Measurements from ENCODE around the gene IQSEC1. TPM values are rescaled to one million over a fixed set of nuclear protein-coding genes. Genes with fewer than 3 reads are reported as not detected.

Gene IQSEC1
- total and polyA plus RNA-seq, 9 of the 15 experiments (the other 6 are each of a cell fraction or from before 2014, with no cell fraction given): 0.56 to 39.0 (median 6.8) TPM

GRCh38 chr3:13002398-13003124 is 70.7 kb downstream of the IQSEC1 start (continued):
- TF ChIP-seq ZNF655 (CRISPR knock-in tag; IDR thresholded peaks at IDR 0.05): no peak
- no peak for TF ChIP-seq NEUROD1 (IDR thresholded peaks at IDR 0.05; ENCODE audit: borderline replicate concordance, low read depth, low read length, partially characterized antibody)
- TF ChIP-seq MYNN (IDR thresholded peaks at IDR 0.05): no peak
- TF ChIP-seq MYNN (CRISPR knock-in tag; IDR thresholded peaks at IDR 0.05): no peak
- TF ChIP-seq FOXO4 (CRISPR knock-in tag; IDR thresholded peaks at IDR 0.05): no peak
- no peak for TF ChIP-seq XRCC4 (IDR thresholded peaks at IDR 0.05; ENCODE audit: extremely low read depth, insufficient read depth, insufficient read length)
- no peak for TF ChIP-seq ZFP36 (IDR thresholded peaks at IDR 0.05; ENCODE audit: low read depth, low read length, partially characterized antibody)
- peak; percentile 53; the same call in 1 of the 2 replicates for TF ChIP-seq THAP12 (CRISPR knock-in tag; IDR thresholded peaks at IDR 0.05)
- TF ChIP-seq TEAD1 (CRISPR knock-in tag; IDR thresholded peaks at IDR 0.05): peak in 1 of 2 experiments; percentile 34; a peak in 1 of 4 replicates
- no peak for TF ChIP-seq PHB (CRISPR knock-in tag; IDR thresholded peaks at IDR 0.05)
- TF ChIP-seq TCF7L2 (IDR thresholded peaks at IDR 0.05; ENCODE audit: low read depth, low read length): no peak
- TF ChIP-seq NR1H2 (CRISPR knock-in tag; IDR thresholded peaks at IDR 0.05): no peak
- no peak for TF ChIP-seq CEBPB (tag; IDR thresholded peaks at IDR 0.05)
- no peak for TF ChIP-seq ARNT (IDR thresholded peaks at IDR 0.05)
- 0 out of 2 replicates have a peak, but pooled peaks have one; percentile 20 for TF ChIP-seq NBN (IDR thresholded peaks at IDR 0.05; ENCODE audit: low read depth)
- no peak for TF ChIP-seq TAF9B (IDR thresholded peaks at IDR 0.05; ENCODE audit: partially characterized antibody)
- TF ChIP-seq SRSF9 (IDR thresholded peaks at IDR 0.05; ENCODE audit: borderline replicate concordance, low read depth, low read length): no peak
- no peak for TF ChIP-seq UBTF (IDR thresholded peaks at IDR 0.05; ENCODE audit: borderline replicate concordance in 1 of 2, low read depth in 2 of 2, low read length in 2 of 2)
- TF ChIP-seq RNF2 (IDR thresholded peaks at IDR 0.05): peak; percentile 93
- peak; percentile 98 for TF ChIP-seq ZBED1 (IDR thresholded peaks at IDR 0.05)
- TF ChIP-seq NCOA2 (IDR thresholded peaks at IDR 0.05; ENCODE audit: partially characterized antibody in 2 of 2): no peak
- TF ChIP-seq ZNF445 (CRISPR knock-in tag; IDR thresholded peaks at IDR 0.05; ENCODE audit: low read depth): peak; percentile 76; the same call in 1 of the 2 replicates
- TF ChIP-seq RHOXF2B (CRISPR knock-in tag; conservative IDR thresholded peaks at IDR 0.05): no peak
